Endothelial cell of umbilical vein (primary cell): ENCODE measurements around the gene SRPX. TPM values are rescaled to one million over a fixed set of nuclear protein-coding genes. Genes with fewer than 3 reads are reported as not detected.

Source experiments
- BruUV-seq: library from RNA; stranded (reverse); fragments of 400-500 nt; replicated peaks from 2 replicates; lab custom pipeline; 2021; lab: Mats Ljungman, UMichigan
- CTCF ChIA-PET: fragments of 300-600, 350-600 bp; sonication (Branson Sonifier 250); formaldehyde crosslinking; loops from one replicate; lab custom pipeline; 2021; ENCODE audit warnings: antibody characterized with exemption, inconsistent platforms; lab: Charles Lee
- POLR2A ChIA-PET: fragments of 300-600, 350-600 bp; sonication (Branson Sonifier 250); formaldehyde crosslinking; loops from one replicate; lab custom pipeline; 2021; ENCODE audit warnings: antibody characterized with exemption, inconsistent platforms; lab: Charles Lee
- DNase-seq: peaks from one replicate; pipeline ENCODE4 v3.0.0-alpha.2; 2011; ENCODE audit warnings: low read depth, low spot score
- FAIRE-seq: peaks from 2 replicates; lab custom pipeline; 2011; peaks lifted over from hg19 to GRCh38; lab: Jason Lieb, UNC
- H2AFZ ChIP-seq: 2 replicates; pipeline ENCODE4 v1.6.0; 2012; ENCODE audit warnings: low read depth, low read length, control low read depth, inconsistent platforms
- H3K27ac ChIP-seq: 2 replicates; pipeline ENCODE4 v1.5.1; 2011; ENCODE audit warnings: low read depth, mild to moderate bottlenecking, control low read depth, low read length, moderate library complexity; ENCODE audit not compliant: insufficient read depth
- H3K27me3 ChIP-seq, 2 experiments: 2 replicates each; pipeline versions ENCODE4 v1.6.0 to v1.6.1; 2011; ENCODE audit warnings: low read length in 2 of 2, mixed read lengths in 1 of 2; ENCODE audit not compliant: control insufficient read depth in 2 of 2, insufficient read depth in 2 of 2
- H3K36me3 ChIP-seq, 2 experiments: 2 replicates in 1 of 2; 3 replicates in 1 of 2; pipeline ENCODE4 v1.5.1; 2011; ENCODE audit warnings: low read length in 2 of 2, mild to moderate bottlenecking in 1 of 2, moderate library complexity in 1 of 2; ENCODE audit not compliant: control insufficient read depth in 2 of 2, insufficient read depth in 2 of 2; ENCODE audit errors: extremely low read depth in 1 of 2
- H3K4me1 ChIP-seq: 3 replicates; pipeline ENCODE4 v1.5.1; 2011; ENCODE audit warnings: mild to moderate bottlenecking, low read length; ENCODE audit not compliant: control insufficient read depth, insufficient read depth; ENCODE audit errors: extremely low read depth
- H3K4me2 ChIP-seq: 2 replicates; pipeline ENCODE4 v1.6.1; 2011; ENCODE audit warnings: low read length, control low read depth, mixed read lengths; ENCODE audit not compliant: insufficient read depth
- H3K4me3 ChIP-seq, 3 experiments: fragments of 200-600 bp in 1 of 3; sonication (generic), shearing (Covaris generic) in 1 of 3; replicated peaks in 1 of 3; 2 replicates each; pipeline ENCODE4 v1.5.1; 2011 to 2016; ENCODE audit warnings: control low read depth in 3 of 3, low read length in 3 of 3, mild to moderate bottlenecking in 2 of 3, inconsistent platforms in 1 of 3, low read depth in 1 of 3, moderate library complexity in 1 of 3; ENCODE audit not compliant: insufficient read depth in 1 of 3
- H3K79me2 ChIP-seq: 2 replicates; pipeline ENCODE4 v1.6.0; 2012; ENCODE audit warnings: low read length, inconsistent platforms; ENCODE audit not compliant: control insufficient read depth, insufficient read depth
- H3K9ac ChIP-seq: replicated peaks from 2 replicates; pipeline ENCODE3; 2011; ENCODE audit warnings: low read length, control low read depth; ENCODE audit not compliant: insufficient read depth; ENCODE audit errors: extremely low read depth
- H3K9me1 ChIP-seq: replicated peaks from 3 replicates; pipeline ENCODE4 v1.6.0; 2011; ENCODE audit warnings: mild to moderate bottlenecking, low read length; ENCODE audit not compliant: control insufficient read depth, insufficient read depth; ENCODE audit errors: extremely low read depth
- H3K9me3 ChIP-seq: replicated peaks from 2 replicates; pipeline ENCODE4 v1.5.1; 2012; ENCODE audit warnings: low read length, inconsistent platforms; ENCODE audit not compliant: control insufficient read depth, insufficient read depth
- H4K20me1 ChIP-seq: replicated peaks from 2 replicates; pipeline ENCODE3; 2011; ENCODE audit warnings: mild to moderate bottlenecking, low read length; ENCODE audit not compliant: control insufficient read depth, insufficient read depth; ENCODE audit errors: extremely low read depth
- EZH2 ChIP-seq: IDR thresholded peaks from 2 replicates; pipeline ENCODE4 v1.6.1; 2012; ENCODE audit warnings: borderline replicate concordance, low read depth, mild to moderate bottlenecking, moderate library complexity, low read length, inconsistent platforms; ENCODE audit not compliant: severe bottlenecking
- FOS ChIP-seq: IDR thresholded peaks from 2 replicates; pipeline ENCODE4 v1.6.1; 2011; ENCODE audit warnings: mild to moderate bottlenecking, low read length, moderate library complexity, borderline replicate concordance; ENCODE audit not compliant: insufficient read depth
- GATA2 ChIP-seq: IDR thresholded peaks from 2 replicates; pipeline ENCODE4 v1.7.0; 2011; ENCODE audit warnings: low read depth, mild to moderate bottlenecking, moderate library complexity, mixed read lengths, low read length; ENCODE audit not compliant: insufficient read length, insufficient read depth
- JUN ChIP-seq: IDR thresholded peaks from 2 replicates; pipeline ENCODE4 v1.6.1; 2011; ENCODE audit warnings: borderline replicate concordance, low read depth; ENCODE audit not compliant: insufficient read length, insufficient read depth
- MAX ChIP-seq: IDR thresholded peaks from 2 replicates; pipeline ENCODE4 v1.6.1; 2011; ENCODE audit not compliant: insufficient read depth, insufficient read length
- POLR2A ChIP-seq: IDR thresholded peaks from 2 replicates; pipeline ENCODE4 v1.6.1; 2012; ENCODE audit warnings: low read depth, mild to moderate bottlenecking, control low read depth, low read length
- POLR2AphosphoS5 ChIP-seq: IDR thresholded peaks from 2 replicates; pipeline ENCODE4 v1.6.1; 2012; ENCODE audit warnings: low read depth, mild to moderate bottlenecking, control low read depth, low read length, moderate library complexity; ENCODE audit not compliant: insufficient read depth
- dilution Hi-C: fragments of 300-500 bp; cut with MboI; formaldehyde crosslinking; loops from one replicate; pipeline ENCODE4 v1.15.0; 2019; ENCODE audit warnings: low sequenced_read_pairs; ENCODE audit not compliant: extremely low pct_ligation_motif_present
- intact Hi-C: fragments of 100-400 bp; cut with micrococcal nuclease; formaldehyde crosslinking; loops from one replicate; pipeline ENCODE4 v1.10.0; 2022
- polyA plus RNA-seq, 4 experiments: library from polyadenylated mRNA; depleted of rRNA in 3 of 4; stranded (reverse) in 3 of 4; unstranded in 1 of 4; fragments of >200 nt; gene quantifications; 2 replicates each; pipeline versions ENCODE4 v1.2.1 to v1.2.3, GENCODE V29; 2011 to 2012; ENCODE audit warnings: missing spikeins in 1 of 4
- total RNA-seq: library from RNA; stranded (reverse); gene quantifications from 2 replicates; pipeline ENCODE4 v1.2.3, GENCODE V29; 2021
- TF ChIP-seq, protein P1 (sequence below), 2 donors: IDR thresholded peaks; 1 replicate in 1 of 2; 2 replicates in 1 of 2; pipeline ENCODE4 v1.5.1; 2011; ENCODE audit warnings: low read length in 2 of 2, mild to moderate bottlenecking in 2 of 2, moderate library complexity in 2 of 2, control low read depth in 1 of 2, inconsistent platforms in 1 of 2, low read depth in 1 of 2; ENCODE audit not compliant: insufficient read depth in 1 of 2; ENCODE audit errors: extremely low read depth in 1 of 2

The SRPX gene
- total and polyA plus RNA-seq, 2 donors (not counting 3 experiments of a cell fraction or from before 2014, with no cell fraction given) = 104 to 140 TPM

DNA sequence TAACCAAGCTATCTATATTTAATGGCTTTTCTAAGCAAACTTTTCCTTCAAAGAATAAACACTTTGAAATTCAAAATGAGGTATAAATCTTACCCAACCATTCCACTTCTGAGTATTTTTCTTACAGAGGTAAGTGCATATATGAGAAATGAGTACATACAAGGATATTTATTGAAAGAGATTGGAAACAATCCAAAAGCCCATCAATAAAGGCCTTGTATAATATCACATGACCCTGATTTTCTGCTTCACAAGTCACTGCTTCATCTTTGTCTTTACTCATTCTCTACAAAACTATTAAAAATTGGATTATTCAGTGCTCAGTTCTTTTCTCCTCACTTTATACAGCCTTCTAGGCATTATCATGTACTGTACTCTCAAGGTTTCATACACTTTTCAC is 91.3 kb downstream of the SRPX start:
- intact Hi-C loops = no loop called here

DNA sequence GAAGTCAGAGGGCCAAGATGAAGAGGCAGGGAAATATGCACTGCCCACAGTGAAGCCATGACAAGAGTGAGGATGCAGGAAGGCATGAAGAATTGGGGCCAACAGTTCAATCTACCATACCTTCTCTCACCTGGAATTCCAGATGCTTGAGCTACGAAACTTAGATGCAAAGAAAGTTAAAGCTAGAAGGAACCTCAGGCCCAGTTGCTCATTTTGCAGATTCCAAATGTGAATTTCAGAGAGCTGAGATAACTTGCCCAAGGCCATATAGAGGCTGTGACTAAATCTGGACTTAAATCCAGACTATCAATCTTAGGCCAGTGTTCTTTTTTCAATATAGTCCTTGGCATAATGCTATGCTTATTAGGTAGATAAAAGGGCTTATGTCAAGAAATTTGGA is 92.7 kb downstream of the SRPX start:
- no peaks in the 10 kb centered on the region for H4K20me1 ChIP-seq
- intact Hi-C loops (no loop called here), dilution Hi-C loops (no loop called here)
- no peaks in the 10 kb centered on the region for H3K4me1 ChIP-seq
- no TSS peak for BruUV-seq
- ChIA-PET POLR2A (no interaction called here), CTCF (no interaction called here)
- H3K4me3 ChIP-seq = no peak overlapping the region
- no peaks in the 10 kb centered on the region for H3K79me2 ChIP-seq
- H3K9me1 ChIP-seq = no peaks in the 10 kb centered on the region
- H2AFZ ChIP-seq = no peak overlapping the region
- TF ChIP-seq GATA2 = no peak
- TF ChIP-seq POLR2AphosphoS5 = no peak
- TF ChIP-seq POLR2A = no peak
- no peak for TF ChIP-seq JUN
- TF ChIP-seq EZH2 = no peak
- TF ChIP-seq, protein P1, sequence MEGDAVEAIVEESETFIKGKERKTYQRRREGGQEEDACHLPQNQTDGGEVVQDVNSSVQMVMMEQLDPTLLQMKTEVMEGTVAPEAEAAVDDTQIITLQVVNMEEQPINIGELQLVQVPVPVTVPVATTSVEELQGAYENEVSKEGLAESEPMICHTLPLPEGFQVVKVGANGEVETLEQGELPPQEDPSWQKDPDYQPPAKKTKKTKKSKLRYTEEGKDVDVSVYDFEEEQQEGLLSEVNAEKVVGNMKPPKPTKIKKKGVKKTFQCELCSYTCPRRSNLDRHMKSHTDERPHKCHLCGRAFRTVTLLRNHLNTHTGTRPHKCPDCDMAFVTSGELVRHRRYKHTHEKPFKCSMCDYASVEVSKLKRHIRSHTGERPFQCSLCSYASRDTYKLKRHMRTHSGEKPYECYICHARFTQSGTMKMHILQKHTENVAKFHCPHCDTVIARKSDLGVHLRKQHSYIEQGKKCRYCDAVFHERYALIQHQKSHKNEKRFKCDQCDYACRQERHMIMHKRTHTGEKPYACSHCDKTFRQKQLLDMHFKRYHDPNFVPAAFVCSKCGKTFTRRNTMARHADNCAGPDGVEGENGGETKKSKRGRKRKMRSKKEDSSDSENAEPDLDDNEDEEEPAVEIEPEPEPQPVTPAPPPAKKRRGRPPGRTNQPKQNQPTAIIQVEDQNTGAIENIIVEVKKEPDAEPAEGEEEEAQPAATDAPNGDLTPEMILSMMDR (IDR thresholded peaks at IDR 0.05; ENCODE audit: extremely low read depth in 1 of 2, insufficient read depth in 1 of 2, low read depth in 1 of 2, low read length in 2 of 2) = no peak
- TF ChIP-seq MAX = no peak
- no peak for TF ChIP-seq FOS
- no peak overlapping the region for H3K27ac ChIP-seq
- no peak for FAIRE-seq
- H3K27me3 ChIP-seq = no peaks in the 10 kb centered on the region
- DNase-seq = no peak
- no peaks in the 10 kb centered on the region for H3K9me3 ChIP-seq
- no peaks in the 10 kb centered on the region for H3K36me3 ChIP-seq
- H3K4me2 ChIP-seq = no peak overlapping the region
- no peak overlapping the region for H3K9ac ChIP-seq

More for the DNA sequence above, 91.3 kb downstream of the SRPX start:
- no peak for FAIRE-seq
- no peaks in the 10 kb centered on the region for H3K36me3 ChIP-seq
- dilution Hi-C loops = no loop called here
- TF ChIP-seq FOS = no peak
- no peak overlapping the region for H2AFZ ChIP-seq
- POLR2A ChIA-PET = no interaction called here
- no peaks in the 10 kb centered on the region for H3K4me1 ChIP-seq
- no peak overlapping the region for H3K27ac ChIP-seq
- no peaks in the 10 kb centered on the region for H3K9me1 ChIP-seq
- H3K27me3 ChIP-seq = no peaks in the 10 kb centered on the region
- BruUV-seq = no TSS peak
- H3K4me3 ChIP-seq = no peak overlapping the region
- H4K20me1 ChIP-seq = no peaks in the 10 kb centered on the region
- no peak overlapping the region for H3K4me2 ChIP-seq
- CTCF ChIA-PET = no interaction called here
- H3K9me3 ChIP-seq = no peaks in the 10 kb centered on the region
- no peak overlapping the region for H3K9ac ChIP-seq
- H3K79me2 ChIP-seq = no peaks in the 10 kb centered on the region
- no peak for DNase-seq
